HEK293 (cell line): Measurements from ENCODE around the gene SLC30A4.

Experiments
- CTCF ChIA-PET: fragments of 350-600 bp; formaldehyde crosslinking; extraction: SDS; loops from one replicate; lab custom pipeline; 2021; ENCODE audit warnings: antibody characterized with exemption; lab: Yijun Ruan, JAX
- POLR2A ChIA-PET: fragments of 300-600 bp; formaldehyde crosslinking; extraction: SDS; loops from one replicate; lab custom pipeline; 2020; ENCODE audit warnings: antibody characterized with exemption, inconsistent platforms; lab: Yijun Ruan, JAX
- H3K27ac ChIP-seq: fragments of 200-500 bp; sonication (Bioruptor generic); 2 replicates; pipeline ENCODE4 v1.5.1; 2014; ENCODE audit warnings: low read depth, low read length, control low read depth, inconsistent platforms; ENCODE audit errors: extremely low read depth
- H3K36me3 ChIP-seq, 2 experiments: fragments of 200-500 bp in 1 of 2; sonication (Bioruptor generic) in 1 of 2; 1 replicate in 1 of 2; 2 replicates in 1 of 2; pipeline ENCODE4 v1.5.1; 2014 to 2017; ENCODE audit warnings: inconsistent platforms in 2 of 2, low read length in 2 of 2; ENCODE audit not compliant: control insufficient read depth in 2 of 2, insufficient read depth in 1 of 2
- H3K4me1 ChIP-seq: fragments of 200-500 bp; sonication (Bioruptor generic); 2 replicates; pipeline ENCODE4 v1.5.1; 2014; ENCODE audit warnings: mild to moderate bottlenecking, low read length, inconsistent platforms; ENCODE audit not compliant: control insufficient read depth, insufficient read depth
- H3K4me3 ChIP-seq: 2 replicates; pipeline ENCODE4 v1.5.1; 2011; ENCODE audit warnings: low read depth, mild to moderate bottlenecking, control low read depth, low read length, moderate library complexity
- H3K9me3 ChIP-seq: fragments of 200-500 bp; sonication (Bioruptor generic); 2 replicates; pipeline ENCODE4 v1.5.1; 2014; ENCODE audit warnings: low read depth, low read length, inconsistent platforms; ENCODE audit not compliant: control insufficient read depth, insufficient read depth
- PATZ1 ChIP-seq: fragments of 450-650 bp; formaldehyde crosslinking; IDR thresholded peaks from 2 replicates; pipeline ENCODE4 v1.5.1; 2016; ENCODE audit warnings: missing biosample characterization, missing genetic modification characterization
- RBAK ChIP-seq: fragments of 450-650 bp; formaldehyde crosslinking; IDR thresholded peaks from 2 replicates; pipeline ENCODE4 v1.5.1; 2016; ENCODE audit warnings: missing biosample characterization, missing genetic modification characterization
- REST ChIP-seq: fragments of 450-650 bp; formaldehyde crosslinking; IDR thresholded peaks from 2 replicates; pipeline ENCODE4 v1.5.1; 2016; ENCODE audit warnings: missing biosample characterization, missing genetic modification characterization
- TRIM28 ChIP-seq: IDR thresholded peaks from 2 replicates; pipeline ENCODE4 v1.6.1; 2011; ENCODE audit warnings: low read length, control low read depth, borderline replicate concordance
- ZIC2 ChIP-seq: fragments of 450-650 bp; formaldehyde crosslinking; IDR thresholded peaks from 2 replicates; pipeline ENCODE4 v1.5.1; 2016; ENCODE audit warnings: missing biosample characterization, missing genetic modification characterization
- ZNF140 ChIP-seq: fragments of 450-650 bp; formaldehyde crosslinking; IDR thresholded peaks from 2 replicates; pipeline ENCODE4 v1.5.1; 2016; ENCODE audit warnings: missing biosample characterization, missing genetic modification characterization
- ZNF202 ChIP-seq: fragments of 450-650 bp; formaldehyde crosslinking; IDR thresholded peaks from 2 replicates; pipeline ENCODE4 v1.5.1; 2016; ENCODE audit warnings: missing biosample characterization, missing genetic modification characterization, borderline replicate concordance
- ZNF266 ChIP-seq: fragments of 450-650 bp; formaldehyde crosslinking; IDR thresholded peaks from 2 replicates; pipeline ENCODE4 v1.5.1; 2016; ENCODE audit warnings: missing biosample characterization, missing genetic modification characterization, low read depth
- ZNF37A ChIP-seq: fragments of 450-650 bp; IDR thresholded peaks from 2 replicates; pipeline ENCODE4 v1.5.1; 2018; ENCODE audit warnings: missing biosample characterization, missing genetic modification characterization
- ZNF426 ChIP-seq: fragments of 450-650 bp; formaldehyde crosslinking; IDR thresholded peaks from 2 replicates; pipeline ENCODE4 v1.5.1; 2017; ENCODE audit warnings: missing biosample characterization, missing genetic modification characterization, mild to moderate bottlenecking, inconsistent platforms, moderate library complexity
- ZNF544 ChIP-seq: fragments of 450-650 bp; formaldehyde crosslinking; IDR thresholded peaks from 2 replicates; pipeline ENCODE4 v1.5.0; 2017; ENCODE audit warnings: missing biosample characterization, missing genetic modification characterization
- ZNF549 ChIP-seq: fragments of 450-650 bp; IDR thresholded peaks from 2 replicates; pipeline ENCODE4 v1.5.1; 2018; ENCODE audit warnings: missing biosample characterization, missing genetic modification characterization, mild to moderate bottlenecking, inconsistent platforms, moderate library complexity
- ZNF768 ChIP-seq: fragments of 450-650 bp; formaldehyde crosslinking; IDR thresholded peaks from 2 replicates; pipeline ENCODE4 v1.5.1; 2018; ENCODE audit warnings: missing biosample characterization, mild to moderate bottlenecking, missing genetic modification characterization
- ZXDB ChIP-seq: fragments of 450-650 bp; formaldehyde crosslinking; IDR thresholded peaks from 2 replicates; pipeline ENCODE4 v1.5.1; 2016; ENCODE audit warnings: missing biosample characterization, missing genetic modification characterization
- TF ChIP-seq, protein P1 (sequence below): fragments of 450-650 bp; formaldehyde crosslinking; IDR thresholded peaks from 2 replicates; pipeline ENCODE4 v1.5.1; 2016; ENCODE audit warnings: missing biosample characterization, missing genetic modification characterization
- TF ChIP-seq, protein P2 (sequence below): fragments of 450-650 bp; IDR thresholded peaks from 2 replicates; pipeline ENCODE4 v1.5.1; 2018; ENCODE audit warnings: missing biosample characterization, mild to moderate bottlenecking, missing genetic modification characterization
- TF ChIP-seq, protein P3 (sequence below): fragments of 450-650 bp; formaldehyde crosslinking; IDR thresholded peaks from 2 replicates; pipeline ENCODE4 v1.5.1; 2017; ENCODE audit warnings: missing biosample characterization, missing genetic modification characterization
- TF ChIP-seq, protein P4 (sequence below): fragments of 450-650 bp; formaldehyde crosslinking; IDR thresholded peaks from 2 replicates; pipeline ENCODE4 v1.5.1; 2016; ENCODE audit warnings: missing biosample characterization, missing genetic modification characterization

The SLC30A4 gene

GRCh38 chr15:45448066-45448915 lies 74.3 kb downstream of the SLC30A4 start:
- Histone ChIP-seq H3K4me3 (no peak overlapping the region), H3K36me3 (no peaks in the 10 kb centered on the region), H3K27ac (no peak overlapping the region), H3K9me3 (no peaks in the 10 kb centered on the region), H3K4me1 (peaks cover 6% of the 10 kb centered on the region)
- ChIA-PET POLR2A (no interaction called here), CTCF (interaction anchor here (0.6 to 1.2 kb wide), 3 partner anchors 17 to 381 kb away, joined by 3 to 4 read pairs (median 3); no protein-coding TSS in a partner anchor)
- TF ChIP-seq ZNF544 (tag by site-specific recombination) (no peak), ZIC2 (peak; percentile 70)

GRCh38 chr15:45443645-45444044 lies 78.9 kb downstream of the SLC30A4 start:
- POLR2A ChIA-PET, result no interaction called here
- CTCF ChIA-PET, result interaction anchor here (0.9 to 1.7 kb wide), 2 partner anchors 13 to 238 kb away, joined by 6 read pairs; no protein-coding TSS in a partner anchor
- TF ChIP-seq ZNF202 (tag by site-specific recombination), result no peak
- no peak for TF ChIP-seq ZNF37A (tag by site-specific recombination)
- TF ChIP-seq, protein P1, sequence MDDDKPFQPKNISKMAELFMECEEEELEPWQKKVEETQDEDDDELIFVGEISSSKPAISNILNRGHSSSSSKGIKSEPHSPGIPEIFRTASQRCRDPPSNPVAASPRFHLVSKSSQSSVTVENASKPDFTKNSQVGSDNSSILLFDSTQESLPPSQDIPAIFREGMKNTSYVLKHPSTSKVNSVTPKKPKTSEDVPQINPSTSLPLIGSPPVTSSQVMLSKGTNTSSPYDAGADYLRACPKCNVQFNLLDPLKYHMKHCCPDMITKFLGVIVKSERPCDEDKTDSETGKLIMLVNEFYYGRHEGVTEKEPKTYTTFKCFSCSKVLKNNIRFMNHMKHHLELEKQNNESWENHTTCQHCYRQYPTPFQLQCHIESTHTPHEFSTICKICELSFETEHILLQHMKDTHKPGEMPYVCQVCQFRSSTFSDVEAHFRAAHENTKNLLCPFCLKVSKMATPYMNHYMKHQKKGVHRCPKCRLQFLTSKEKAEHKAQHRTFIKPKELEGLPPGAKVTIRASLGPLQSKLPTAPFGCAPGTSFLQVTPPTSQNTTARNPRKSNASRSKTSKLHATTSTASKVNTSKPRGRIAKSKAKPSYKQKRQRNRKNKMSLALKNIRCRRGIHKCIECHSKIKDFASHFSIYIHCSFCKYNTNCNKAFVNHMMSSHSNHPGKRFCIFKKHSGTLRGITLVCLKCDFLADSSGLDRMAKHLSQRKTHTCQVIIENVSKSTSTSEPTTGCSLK (tag by site-specific recombination), result no peak
- TF ChIP-seq ZNF140, result no peak
- TF ChIP-seq ZNF768, result no peak
- TF ChIP-seq, protein P2, sequence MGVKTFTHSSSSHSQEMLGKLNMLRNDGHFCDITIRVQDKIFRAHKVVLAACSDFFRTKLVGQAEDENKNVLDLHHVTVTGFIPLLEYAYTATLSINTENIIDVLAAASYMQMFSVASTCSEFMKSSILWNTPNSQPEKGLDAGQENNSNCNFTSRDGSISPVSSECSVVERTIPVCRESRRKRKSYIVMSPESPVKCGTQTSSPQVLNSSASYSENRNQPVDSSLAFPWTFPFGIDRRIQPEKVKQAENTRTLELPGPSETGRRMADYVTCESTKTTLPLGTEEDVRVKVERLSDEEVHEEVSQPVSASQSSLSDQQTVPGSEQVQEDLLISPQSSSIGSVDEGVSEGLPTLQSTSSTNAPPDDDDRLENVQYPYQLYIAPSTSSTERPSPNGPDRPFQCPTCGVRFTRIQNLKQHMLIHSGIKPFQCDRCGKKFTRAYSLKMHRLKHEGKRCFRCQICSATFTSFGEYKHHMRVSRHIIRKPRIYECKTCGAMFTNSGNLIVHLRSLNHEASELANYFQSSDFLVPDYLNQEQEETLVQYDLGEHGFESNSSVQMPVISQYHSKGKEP (tag by site-specific recombination), result no peak
- TF ChIP-seq ZXDB (tag by site-specific recombination), result no peak
- no peak for TF ChIP-seq RBAK
- no peak for TF ChIP-seq TRIM28
- TF ChIP-seq ZNF266 (tag by site-specific recombination), result no peak
- TF ChIP-seq PATZ1, result no peak
- TF ChIP-seq, protein P3, sequence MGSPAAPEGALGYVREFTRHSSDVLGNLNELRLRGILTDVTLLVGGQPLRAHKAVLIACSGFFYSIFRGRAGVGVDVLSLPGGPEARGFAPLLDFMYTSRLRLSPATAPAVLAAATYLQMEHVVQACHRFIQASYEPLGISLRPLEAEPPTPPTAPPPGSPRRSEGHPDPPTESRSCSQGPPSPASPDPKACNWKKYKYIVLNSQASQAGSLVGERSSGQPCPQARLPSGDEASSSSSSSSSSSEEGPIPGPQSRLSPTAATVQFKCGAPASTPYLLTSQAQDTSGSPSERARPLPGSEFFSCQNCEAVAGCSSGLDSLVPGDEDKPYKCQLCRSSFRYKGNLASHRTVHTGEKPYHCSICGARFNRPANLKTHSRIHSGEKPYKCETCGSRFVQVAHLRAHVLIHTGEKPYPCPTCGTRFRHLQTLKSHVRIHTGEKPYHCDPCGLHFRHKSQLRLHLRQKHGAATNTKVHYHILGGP (tag by site-specific recombination), result no peak
- TF ChIP-seq ZNF426 (tag by site-specific recombination), result no peak
- TF ChIP-seq ZNF549 (tag by site-specific recombination), result no peak
- no peak for TF ChIP-seq REST (tag by site-specific recombination)
- TF ChIP-seq, protein P4, sequence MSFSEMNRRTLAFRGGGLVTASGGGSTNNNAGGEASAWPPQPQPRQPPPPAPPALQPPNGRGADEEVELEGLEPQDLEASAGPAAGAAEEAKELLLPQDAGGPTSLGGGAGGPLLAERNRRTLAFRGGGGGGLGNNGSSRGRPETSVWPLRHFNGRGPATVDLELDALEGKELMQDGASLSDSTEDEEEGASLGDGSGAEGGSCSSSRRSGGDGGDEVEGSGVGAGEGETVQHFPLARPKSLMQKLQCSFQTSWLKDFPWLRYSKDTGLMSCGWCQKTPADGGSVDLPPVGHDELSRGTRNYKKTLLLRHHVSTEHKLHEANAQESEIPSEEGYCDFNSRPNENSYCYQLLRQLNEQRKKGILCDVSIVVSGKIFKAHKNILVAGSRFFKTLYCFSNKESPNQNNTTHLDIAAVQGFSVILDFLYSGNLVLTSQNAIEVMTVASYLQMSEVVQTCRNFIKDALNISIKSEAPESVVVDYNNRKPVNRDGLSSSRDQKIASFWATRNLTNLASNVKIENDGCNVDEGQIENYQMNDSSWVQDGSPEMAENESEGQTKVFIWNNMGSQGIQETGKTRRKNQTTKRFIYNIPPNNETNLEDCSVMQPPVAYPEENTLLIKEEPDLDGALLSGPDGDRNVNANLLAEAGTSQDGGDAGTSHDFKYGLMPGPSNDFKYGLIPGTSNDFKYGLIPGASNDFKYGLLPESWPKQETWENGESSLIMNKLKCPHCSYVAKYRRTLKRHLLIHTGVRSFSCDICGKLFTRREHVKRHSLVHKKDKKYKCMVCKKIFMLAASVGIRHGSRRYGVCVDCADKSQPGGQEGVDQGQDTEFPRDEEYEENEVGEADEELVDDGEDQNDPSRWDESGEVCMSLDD (tag by site-specific recombination), result no peak
- TF ChIP-seq, all 188 proteins: peak for 0
- Histone ChIP-seq H3K4me3 (no peak overlapping the region), H3K36me3 (no peaks in the 10 kb centered on the region), H3K4me1 (peaks cover 6% of the 10 kb centered on the region), H3K27ac (no peak overlapping the region), H3K9me3 (no peaks in the 10 kb centered on the region)
